SK-N-SH (cell line): ENCODE measurements around the gene RASL11B.

Experiments
- CTCF ChIP-seq: fragments of 200-600 bp; sonication (generic); IDR thresholded peaks from 2 replicates; pipeline ENCODE4 v1.6.1; 2017; ENCODE audit warnings: antibody characterized with exemption, mild to moderate bottlenecking, moderate library complexity
- EP300 ChIP-seq, 2 experiments: IDR thresholded peaks; 2 replicates each; pipeline versions ENCODE4 v1.4.0 to v1.6.1; 2012; ENCODE audit warnings: borderline replicate concordance in 1 of 2, low read depth in 1 of 2, low read length in 1 of 2
- GATA2 ChIP-seq: sonication (generic); formaldehyde crosslinking; IDR thresholded peaks from 2 replicates; pipeline ENCODE4 v1.5.0; 2020; ENCODE audit warnings: mild to moderate bottlenecking, missing genetic modification reagents
- JUND ChIP-seq: IDR thresholded peaks from 2 replicates; pipeline ENCODE4 v1.4.0; 2012
- MXI1 ChIP-seq: IDR thresholded peaks from 2 replicates; pipeline ENCODE4 v1.6.1; 2012; ENCODE audit warnings: mild to moderate bottlenecking, low read depth, low read length, improper control_type of control experiment
- NFIC ChIP-seq: IDR thresholded peaks from 2 replicates; pipeline ENCODE4 v1.4.0; 2012; ENCODE audit warnings: borderline replicate concordance
- RFX5 ChIP-seq: IDR thresholded peaks from 2 replicates; pipeline ENCODE4 v1.6.1; 2012; ENCODE audit warnings: mild to moderate bottlenecking, improper control_type of control experiment, low read length
- TAF1 ChIP-seq: IDR thresholded peaks from 2 replicates; pipeline ENCODE4 v1.6.1; 2012; ENCODE audit warnings: low read depth, mild to moderate bottlenecking, low read length, moderate library complexity, borderline replicate concordance
- USF2 ChIP-seq: fragments of 150-350 bp; IDR thresholded peaks from 2 replicates; pipeline ENCODE4 v1.6.1; 2017; ENCODE audit warnings: antibody characterized with exemption, low read length, low read depth, borderline replicate concordance
- TF ChIP-seq, protein P1 (sequence below): IDR thresholded peaks from 2 replicates; pipeline ENCODE4 v1.4.0; 2012; ENCODE audit warnings: low read depth

DNA sequence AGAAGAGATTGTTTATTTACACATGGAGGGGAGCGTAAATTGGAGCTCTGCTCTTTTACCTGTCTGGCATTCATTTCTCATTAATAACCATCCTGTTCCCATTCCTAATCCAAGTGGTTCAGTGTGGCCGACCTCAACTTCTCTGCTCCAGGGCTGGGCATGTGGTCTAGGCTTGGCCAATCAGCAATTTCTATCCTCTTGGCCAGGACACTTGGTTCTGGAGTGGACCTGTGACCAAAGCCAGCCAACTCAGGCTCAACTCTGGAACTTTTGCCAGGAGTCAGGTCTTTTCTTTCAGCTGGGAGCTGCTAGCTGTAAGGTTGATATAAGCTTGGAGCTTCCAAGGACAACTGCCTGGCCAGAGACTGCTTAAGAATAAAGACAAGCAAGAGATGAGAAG, 15.6 kb upstream of the RASL11B start:
- TF ChIP-seq CTCF (no peak), EP300 (IDR thresholded peaks at IDR 0.05; ENCODE audit: borderline replicate concordance in 1 of 2, low read depth in 1 of 2, low read length in 1 of 2) (no peak), RFX5 (no peak), NFIC (no peak), USF2 (no peak), TAF1 (no peak), JUND (no peak), MXI1 (no peak), GATA2 (no peak)
- TF ChIP-seq, protein P1, sequence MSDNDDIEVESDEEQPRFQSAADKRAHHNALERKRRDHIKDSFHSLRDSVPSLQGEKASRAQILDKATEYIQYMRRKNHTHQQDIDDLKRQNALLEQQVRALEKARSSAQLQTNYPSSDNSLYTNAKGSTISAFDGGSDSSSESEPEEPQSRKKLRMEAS: no peak
